GM21423 (cell line): ENCODE measurements around the gene MAP1LC3B2.

Source experiments
- ATAC-seq: cut with Tn5 transposase; IDR thresholded peaks from one replicate; pipeline ENCODE4 v1.9.1; 2021; ENCODE audit warnings: mild to moderate bottlenecking, moderate library complexity; ENCODE audit not compliant: unreplicated experiment

MAP1LC3B2 gene

DNA sequence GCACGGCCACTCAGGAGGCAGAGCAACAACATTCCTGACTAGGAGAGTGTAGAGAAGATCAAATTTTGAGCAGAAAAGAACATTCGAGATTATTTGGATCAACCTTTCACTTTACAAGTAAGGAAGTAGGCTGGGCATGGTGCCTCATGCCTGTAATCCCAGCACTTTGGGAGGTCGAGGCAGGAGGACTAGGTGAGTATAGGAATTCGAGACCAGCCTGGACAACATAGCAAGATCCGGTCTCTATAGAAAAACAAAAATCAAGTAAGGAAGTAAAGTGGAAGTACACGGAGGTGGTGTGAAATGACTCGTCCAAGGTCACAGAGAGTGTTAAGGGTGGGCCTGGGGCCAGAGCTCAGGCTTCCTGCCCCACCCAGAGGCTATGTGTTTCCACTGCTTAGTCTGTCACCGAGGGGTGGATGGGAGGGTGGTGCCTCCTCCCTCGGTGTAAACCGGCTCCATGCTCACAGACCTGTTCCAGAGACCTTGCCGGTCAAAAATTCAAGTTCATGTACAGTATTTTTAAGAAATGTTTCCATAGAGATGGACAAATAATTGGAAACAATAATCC is 51.9 kb downstream of the MAP1LC3B2 start:
- ATAC-seq: no peak

DNA sequence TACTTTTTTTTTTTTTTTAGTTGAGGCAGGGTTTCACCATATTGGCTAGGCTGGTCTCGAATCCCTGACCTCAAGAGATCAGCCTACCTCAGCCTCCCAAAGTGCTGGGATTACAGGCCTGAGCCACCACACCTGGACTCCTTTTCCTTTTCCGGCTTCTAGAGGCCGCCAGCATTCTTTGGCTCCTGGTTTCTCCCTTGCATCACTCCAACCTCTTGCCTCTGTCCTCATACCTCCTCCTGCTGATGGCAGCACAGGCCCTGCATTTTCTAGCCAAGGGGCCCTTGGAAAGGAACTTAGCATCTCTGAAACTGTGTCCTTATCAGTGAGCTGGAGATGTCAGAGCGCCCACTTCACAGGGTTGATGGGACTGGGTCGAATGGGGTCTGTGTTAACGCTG is 53.3 kb downstream of the MAP1LC3B2 start:
- ATAC-seq: no peak

DNA sequence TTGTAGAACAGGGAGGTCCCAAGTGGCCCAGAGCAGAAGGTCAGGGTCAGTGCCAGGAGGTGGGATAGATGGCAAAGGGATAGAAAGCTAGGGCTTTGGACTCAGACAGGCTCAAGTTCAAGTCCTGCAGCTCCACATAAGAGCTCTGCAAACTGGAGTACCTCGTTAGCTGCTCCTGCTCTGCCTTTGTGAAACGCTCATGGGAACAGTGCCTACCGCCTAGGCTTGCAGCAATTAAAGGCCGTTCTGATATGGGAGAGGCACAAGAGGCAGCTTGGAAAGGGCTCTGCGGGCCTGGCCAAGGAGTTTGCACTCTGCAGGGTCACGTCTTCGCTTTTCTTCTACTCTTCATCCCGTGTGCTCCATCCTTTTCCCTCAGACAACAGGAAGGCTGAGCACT is 54.1 kb downstream of the MAP1LC3B2 start:
- no peak for ATAC-seq

DNA sequence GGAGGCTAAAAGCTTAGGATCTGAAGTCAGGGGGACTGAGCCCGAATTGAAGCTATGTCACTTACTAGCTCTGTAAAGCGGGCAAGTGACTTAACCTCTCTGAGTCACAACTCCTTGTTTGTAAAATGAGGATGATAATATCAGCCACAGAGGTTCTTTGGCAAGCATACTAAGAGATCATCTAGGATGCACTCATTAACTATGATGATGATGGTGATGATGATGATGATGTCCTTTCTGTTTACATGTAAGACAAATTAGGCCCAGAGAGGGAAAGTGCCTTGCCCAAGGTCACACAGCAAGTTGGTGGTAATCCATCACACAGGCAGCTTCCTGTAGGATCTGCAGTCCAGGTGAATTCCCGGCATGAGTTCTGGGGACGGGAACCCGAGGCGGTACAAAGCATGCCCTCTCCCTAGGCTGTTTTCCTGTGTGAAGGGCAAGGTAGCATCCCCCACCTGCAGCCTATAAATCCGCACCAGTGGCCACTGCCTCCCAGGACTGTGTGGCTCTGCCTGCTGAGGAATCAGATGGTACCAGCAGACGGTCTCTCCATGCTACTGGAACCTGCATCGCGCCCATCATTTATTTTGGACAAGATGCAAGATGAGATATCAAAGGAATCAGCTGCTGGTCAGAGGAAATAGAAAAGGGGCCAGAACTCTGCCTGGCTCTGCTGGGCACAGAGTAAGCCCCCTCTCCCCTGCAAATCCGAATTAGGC is 55.2 kb downstream of the MAP1LC3B2 start:
- ATAC-seq: no peak

DNA sequence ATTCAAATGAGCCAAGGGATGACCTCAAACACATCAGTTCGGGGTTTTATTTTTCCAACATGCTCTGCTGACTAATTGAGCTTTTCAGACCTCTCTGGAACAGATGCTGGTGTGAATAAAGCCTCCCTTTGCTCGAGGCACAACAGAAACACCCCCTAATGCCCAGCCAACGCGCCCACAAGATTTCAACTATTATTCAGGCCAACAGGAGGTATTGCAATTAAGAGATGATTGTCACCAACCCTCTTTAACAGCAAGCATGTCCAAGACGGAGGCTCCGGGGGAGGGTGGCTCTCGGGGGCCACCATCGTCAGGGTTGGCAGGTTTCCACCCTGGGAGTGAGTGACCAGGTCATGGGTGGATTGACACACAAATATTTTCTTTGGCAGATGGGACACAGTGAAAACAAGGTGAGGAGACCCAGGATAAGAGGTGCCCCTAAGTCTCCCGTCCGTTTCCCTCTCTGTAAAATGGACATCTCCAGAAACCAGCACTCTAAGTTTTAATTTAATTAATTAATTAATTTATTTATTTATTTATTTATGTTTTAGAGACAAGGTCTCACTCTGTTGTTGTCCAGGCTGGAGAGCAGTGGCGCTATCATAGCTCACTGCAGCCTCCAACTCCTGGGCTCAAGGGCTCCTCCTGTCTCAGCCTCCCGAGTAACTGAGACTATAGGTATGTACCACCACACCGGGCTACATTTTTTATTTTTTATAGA is 56.1 kb downstream of the MAP1LC3B2 start:
- no peak for ATAC-seq

DNA sequence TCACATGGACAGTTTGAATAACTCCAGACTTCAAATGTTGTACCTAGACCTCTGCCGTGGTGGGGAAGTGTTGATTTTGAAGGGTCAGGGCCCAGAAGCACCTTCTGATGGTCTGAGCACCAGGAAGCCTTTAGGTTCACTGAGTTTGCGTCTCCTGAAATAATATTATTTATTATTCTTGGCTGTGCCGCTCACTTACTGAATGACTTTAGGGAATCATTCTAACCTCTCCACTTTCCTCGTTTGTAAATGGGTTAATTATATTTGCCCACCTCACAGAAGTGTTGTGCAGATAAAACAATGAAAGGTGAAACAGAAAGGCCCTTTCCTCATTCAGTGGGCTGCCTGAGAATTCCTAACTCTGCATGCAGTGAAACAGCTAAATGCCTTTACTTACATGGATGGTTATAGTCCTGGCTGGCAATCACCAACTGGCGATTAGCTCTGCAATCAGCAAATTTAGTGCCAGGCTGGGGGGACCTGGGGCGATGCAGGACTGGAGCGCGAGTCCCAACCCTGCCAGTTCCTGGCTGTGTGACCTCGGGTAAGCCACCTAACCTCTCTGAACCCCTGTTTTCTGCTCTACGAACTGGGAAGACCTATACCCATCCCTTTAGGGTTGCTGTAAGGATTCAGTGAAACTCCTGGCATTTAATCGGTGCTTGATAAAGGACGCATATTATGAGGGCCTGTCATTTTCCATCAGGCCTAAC is 57.5 kb downstream of the MAP1LC3B2 start:
- ATAC-seq: no peak

DNA sequence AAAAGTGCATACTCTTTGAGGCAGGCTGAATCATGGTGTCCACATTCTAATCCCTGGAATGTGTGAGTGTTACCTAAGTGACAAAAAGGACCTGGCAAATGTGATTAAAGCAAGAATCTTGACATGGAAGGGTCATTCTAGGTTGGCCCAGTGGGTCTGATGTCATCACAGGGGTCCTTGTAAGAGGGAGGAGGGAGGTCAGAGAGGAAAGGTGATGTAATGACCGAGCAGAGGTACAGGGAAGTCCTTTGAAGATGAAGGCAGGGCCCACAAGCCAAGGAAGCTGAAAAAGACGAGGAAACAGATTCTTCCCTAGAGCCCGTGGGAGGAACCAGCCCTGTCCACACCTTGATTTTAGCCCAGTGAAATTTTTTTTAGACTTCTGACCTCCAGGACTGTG is 60.1 kb downstream of the MAP1LC3B2 start:
- ATAC-seq: no peak

DNA sequence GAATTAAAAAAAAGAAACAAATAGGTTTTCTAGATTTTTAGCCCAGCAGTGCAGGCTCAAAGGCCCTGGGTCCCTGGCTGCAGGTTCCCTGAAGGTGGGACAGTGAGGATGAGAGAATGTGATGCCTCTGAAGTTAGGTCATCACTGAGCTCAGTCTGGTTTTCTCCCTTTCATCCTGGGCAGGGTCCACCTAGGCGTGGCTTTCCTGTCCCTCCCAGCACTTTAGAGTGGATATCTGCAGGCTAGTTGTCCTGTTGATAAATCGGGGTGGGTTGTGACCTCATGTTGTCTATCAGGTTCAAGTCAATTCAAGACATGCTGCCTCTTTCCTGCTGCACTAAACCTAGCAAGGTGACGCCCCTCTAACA is 60.9 kb downstream of the MAP1LC3B2 start:
- ATAC-seq: no peak

DNA sequence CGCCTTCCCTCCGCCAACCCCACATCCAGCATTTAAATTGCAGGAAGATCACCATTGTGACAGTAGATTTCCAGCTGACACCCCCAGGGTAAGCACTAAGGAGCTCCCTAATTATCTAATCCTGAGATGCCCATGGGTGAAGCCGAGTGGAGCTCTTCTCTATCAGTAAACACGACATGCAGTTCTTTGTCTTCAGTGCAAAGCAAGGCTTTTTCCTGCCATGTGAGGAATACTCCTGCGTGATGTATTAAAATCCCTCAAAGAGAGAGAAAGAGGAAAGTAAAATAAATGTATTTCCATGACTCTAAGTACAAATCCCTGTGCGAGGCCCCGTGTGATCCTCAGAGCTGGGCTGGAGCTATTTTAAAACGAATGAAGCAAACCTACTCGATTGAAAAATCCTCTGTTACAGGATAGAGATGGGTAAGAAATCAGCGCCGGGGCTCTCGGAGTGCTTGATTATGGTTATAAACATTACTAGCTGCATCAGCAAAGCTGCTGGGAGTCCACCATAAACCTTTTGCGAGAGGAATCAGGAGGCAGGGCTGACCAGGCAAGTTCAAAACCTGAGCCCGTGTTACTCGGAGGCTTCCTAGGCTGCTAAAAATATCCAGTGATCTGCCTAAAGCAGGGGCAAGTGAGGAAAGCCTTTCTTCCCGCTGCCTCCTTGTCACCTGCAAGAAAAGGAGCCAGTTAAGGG is 61.5 kb downstream of the MAP1LC3B2 start:
- no peak for ATAC-seq

DNA sequence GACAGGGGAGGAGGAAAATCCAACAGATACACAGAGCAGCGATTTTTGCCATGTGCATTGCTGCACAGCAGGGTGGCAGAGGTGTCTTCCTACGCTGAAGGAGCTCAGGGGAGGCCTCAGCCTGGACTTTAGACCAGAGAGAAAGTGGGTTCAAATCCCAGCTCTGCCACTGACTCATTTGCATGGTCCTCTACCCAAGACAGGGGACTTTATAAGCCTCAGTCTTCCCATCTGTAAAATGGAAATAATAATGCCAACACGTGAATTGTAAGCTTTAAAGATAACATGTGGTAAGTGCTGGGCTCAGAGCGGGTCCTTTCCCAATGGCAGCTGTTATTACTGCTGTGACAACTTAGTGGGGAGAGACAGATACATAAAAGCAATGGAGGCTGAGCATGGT is 62.0 kb downstream of the MAP1LC3B2 start:
- ATAC-seq: no peak

DNA sequence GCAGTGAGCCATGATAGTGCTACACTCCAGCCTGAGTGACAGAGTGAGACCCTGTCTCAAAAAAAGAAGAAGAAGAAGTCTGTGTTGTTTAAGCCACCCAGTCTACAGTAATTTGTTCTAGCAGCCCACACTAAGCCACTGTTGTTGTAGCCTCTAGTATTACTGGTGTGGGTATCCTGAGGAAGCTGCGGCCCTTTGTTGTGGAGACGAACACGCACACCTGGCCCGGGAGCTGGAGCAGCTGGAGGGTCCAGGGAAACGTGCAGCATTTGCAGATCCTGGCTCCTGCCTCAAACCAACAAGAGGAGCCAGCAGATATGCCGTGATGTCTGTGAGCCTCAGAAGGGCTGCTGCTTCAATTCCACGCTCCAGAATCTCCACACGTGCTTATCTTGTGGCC is 65.3 kb downstream of the MAP1LC3B2 start:
- ATAC-seq: no peak

DNA sequence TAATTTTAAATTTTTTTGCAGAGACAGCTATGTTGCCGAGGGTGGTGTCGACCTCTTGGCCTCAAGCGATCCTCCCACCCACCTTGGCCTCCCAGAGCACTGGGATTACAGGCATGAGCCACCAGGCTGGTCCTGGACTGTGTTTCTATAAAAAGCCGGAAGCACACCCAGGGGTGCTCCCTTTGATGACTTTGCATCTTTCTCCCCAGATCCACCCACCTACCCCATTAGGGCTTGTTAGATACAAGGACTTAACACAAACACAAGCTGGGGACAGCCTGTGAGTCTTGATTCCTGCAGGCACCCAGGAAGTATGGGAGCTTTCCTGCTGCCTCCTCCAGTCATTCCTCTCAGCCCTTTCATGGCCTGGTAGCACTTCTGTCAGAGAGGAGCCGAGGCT is 67.0 kb downstream of the MAP1LC3B2 start:
- ATAC-seq: no peak
